Measurements from ENCODE around the gene SLC16A6.
"Not testable (repeated sequence)": the region's sequence is repeated elsewhere in the genome, so short reads cannot be mapped to it uniquely, and the experiment has no call there.

Gene SLC16A6

DNA sequence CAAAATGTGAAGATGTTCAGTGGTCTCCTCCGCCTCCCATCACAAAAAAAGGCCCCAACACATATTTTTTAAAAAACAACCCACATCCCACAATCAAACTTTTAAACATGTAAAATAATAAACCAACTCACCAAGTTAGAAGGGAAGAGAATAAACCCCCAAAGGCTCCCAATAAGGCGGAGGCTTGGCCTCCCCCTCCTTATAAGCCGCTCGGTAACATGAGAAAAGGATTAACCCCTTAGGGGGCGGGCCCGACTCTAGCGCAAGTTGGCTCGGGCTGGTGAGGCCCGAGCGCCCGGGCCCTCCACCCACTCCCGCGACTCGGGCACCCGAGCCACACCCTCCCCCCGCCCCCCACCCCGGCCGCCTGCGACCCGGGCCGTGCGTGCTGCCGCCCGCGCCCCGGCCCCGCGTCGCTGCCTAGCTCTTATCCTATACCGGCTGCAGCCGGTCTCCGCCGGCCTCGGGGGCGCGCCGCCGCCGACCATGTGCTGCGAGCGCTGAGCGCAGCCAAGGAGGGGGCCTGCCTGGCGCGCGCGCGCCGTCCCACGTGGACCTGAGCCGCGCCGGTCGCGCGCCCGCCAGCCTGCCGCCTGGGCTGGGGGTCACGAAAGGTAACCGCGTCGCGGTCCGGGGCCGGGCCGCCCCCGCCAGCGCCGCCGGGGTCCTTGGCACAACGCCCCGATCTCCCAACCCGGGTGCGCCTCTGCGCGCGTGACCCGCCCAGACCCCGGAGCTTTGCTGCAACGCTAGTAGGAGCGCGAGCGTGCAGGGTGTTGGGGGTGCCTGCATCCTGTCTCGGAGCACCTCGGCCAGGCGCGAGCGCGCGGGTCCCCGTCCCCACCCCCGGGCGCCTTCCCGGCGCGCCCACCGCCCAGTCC lies at the start of gene SLC16A6, which contains the start of gene ARSG:
SLC16A6 (minus strand) TSS at position 173 of the 881 bp plus-strand sequence. CDS start 12,807 bp downstream, outside the sequence.
ARSG (plus strand) TSS at position 541 of the 881 bp plus-strand sequence. CDS start 15,999 bp downstream, outside the sequence.
- peak; percentile 55 to 72 for DNase-seq (ENCODE audit: low read depth in 2 of 2, low spot score in 1 of 2)

- DNase-seq (ENCODE audit: low read depth in 2 of 2, low spot score in 1 of 2): no peak
Observed at GRCh38 chr17:68334393-68334792, 43.5 kb upstream of the SLC16A6 start.

- DNase-seq (ENCODE audit: low read depth in 2 of 2, low spot score in 1 of 2): not testable (repeated sequence)
Observed at GRCh38 chr17:68331932-68332331, 41.0 kb upstream of the SLC16A6 start.

DNA sequence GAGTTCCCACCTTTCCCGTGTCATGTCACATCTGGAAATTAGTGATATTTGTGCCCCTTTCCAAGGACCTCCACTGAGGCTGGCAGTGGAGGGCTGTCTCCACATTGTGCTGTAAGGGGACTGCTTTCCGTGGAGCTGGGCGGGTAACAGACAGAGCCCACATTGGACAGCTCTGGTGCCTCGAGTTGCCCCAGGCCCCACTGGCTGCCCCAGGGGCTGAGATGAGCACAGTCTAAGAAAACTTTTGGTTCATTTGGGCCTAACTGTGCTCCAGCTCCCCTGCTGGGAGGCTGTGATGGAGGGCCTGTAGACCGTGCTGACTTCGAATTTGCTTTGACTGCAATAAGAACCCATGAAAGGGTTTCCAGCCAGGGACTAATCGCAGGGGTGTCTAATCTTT lies 38.4 kb upstream of the SLC16A6 start:
- DNase-seq (ENCODE audit: low read depth in 2 of 2, low spot score in 1 of 2): no peak

DNA sequence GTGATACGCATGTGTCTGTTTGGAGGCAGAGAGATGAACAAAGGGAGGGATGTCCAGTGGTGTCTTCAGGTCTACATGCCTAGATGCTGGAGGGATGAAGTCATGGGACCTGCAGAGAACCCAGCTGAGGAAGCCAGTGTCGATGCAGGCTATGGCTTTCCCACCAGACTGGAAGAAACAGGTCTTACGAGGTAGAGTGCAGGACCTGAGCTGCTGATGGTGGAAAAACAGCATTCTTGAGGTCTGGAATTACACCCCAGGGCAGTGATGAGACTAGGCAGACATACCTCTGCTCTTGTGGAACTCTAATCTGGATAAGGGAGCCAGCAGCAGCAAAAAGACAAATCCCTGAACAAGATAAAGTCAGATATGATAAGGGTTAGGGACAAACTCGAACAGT lies 37.7 kb upstream of the SLC16A6 start:
- no peak for DNase-seq (ENCODE audit: low read depth in 2 of 2, low spot score in 1 of 2)

- no peak for DNase-seq (ENCODE audit: low read depth in 2 of 2, low spot score in 1 of 2)
Observed at GRCh38 chr17:68327823-68328557, 37.1 kb upstream of the SLC16A6 start.

- DNase-seq (ENCODE audit: low read depth in 2 of 2, low spot score in 1 of 2): no peak
Observed at GRCh38 chr17:68326681-68327080, 35.8 kb upstream of the SLC16A6 start.

- DNase-seq (ENCODE audit: low read depth in 2 of 2, low spot score in 1 of 2): no peak
Observed at GRCh38 chr17:68325961-68326360, 35.0 kb upstream of the SLC16A6 start.

GRCh38 chr17:68324654-68325336 lies 33.9 kb upstream of the SLC16A6 start:
- DNase-seq (ENCODE audit: low read depth in 2 of 2, low spot score in 1 of 2): no peak

DNA sequence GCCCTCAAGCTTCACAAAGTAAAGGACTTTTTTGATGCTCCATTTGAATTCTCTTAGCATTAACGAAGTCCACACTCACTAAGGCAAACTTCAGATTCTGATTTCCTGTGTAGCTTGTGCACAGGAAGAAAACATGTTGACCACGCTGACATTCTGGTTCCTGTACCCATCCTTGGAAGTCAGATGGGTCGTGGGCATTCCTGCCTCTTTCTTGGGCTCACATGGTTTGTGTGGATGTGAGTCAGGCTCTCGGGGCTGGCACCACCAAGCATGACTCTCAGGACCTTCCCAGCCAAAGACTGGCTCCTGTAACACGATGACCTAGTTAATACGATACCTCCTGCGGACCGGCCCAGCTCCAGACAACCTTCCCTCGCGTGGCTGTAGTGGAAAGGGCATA lies 33.2 kb upstream of the SLC16A6 start:
- no peak for DNase-seq (ENCODE audit: low read depth in 2 of 2, low spot score in 1 of 2)

GRCh38 chr17:68322630-68323029 lies 31.7 kb upstream of the SLC16A6 start:
- no peak for DNase-seq (ENCODE audit: low read depth in 2 of 2, low spot score in 1 of 2)

DNA sequence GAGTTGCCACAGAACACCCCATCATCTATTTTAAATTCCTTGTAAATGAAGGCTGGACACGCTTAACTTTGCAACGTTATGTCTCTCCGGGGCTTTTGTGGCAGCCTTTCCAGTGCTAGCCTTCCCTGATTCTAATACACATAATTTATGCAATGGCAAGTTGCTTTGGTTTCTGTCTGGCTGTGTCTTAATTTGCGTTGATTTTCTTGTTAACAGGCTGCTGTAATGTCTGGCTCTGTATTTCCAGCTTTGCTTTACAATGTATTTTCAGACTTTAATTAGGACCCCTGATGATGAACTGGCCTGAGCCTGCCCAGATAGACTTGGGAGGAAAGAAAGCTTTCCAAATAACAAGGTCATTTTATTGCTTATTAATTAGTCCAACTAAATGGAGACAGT lies 30.6 kb upstream of the SLC16A6 start:
- no peak for DNase-seq (ENCODE audit: low read depth in 2 of 2, low spot score in 1 of 2)

DNA sequence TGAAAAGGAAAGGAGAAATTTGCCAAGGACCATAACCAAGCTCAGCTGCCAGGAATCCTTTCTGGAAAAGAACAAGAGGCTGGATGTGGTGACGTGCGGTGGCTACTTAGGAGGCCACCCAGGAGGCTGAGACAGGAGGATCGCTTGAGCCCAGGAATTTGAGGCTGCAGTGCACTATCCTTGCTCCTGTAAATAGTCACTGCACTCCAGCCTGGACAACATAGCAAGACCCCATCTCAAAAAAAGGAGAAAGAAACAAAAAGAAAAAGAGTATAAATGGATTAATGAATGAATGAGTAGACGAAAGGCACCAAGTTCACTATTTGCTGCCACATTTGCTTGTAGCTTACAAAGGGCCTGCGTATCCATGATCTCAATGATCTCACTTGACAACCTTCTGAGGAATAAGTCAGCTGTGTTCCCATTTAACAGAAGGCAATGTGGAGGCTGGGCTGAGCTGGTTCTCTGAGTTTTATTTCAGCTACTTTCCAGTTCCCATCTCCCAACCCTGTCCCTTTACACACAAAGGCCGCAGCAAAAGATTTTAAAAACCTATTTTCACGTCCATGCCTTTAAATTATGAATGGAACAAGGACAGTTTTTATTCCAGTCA lies 30.1 kb upstream of the SLC16A6 start:
- no peak for DNase-seq (ENCODE audit: low read depth in 2 of 2, low spot score in 1 of 2)

DNA sequence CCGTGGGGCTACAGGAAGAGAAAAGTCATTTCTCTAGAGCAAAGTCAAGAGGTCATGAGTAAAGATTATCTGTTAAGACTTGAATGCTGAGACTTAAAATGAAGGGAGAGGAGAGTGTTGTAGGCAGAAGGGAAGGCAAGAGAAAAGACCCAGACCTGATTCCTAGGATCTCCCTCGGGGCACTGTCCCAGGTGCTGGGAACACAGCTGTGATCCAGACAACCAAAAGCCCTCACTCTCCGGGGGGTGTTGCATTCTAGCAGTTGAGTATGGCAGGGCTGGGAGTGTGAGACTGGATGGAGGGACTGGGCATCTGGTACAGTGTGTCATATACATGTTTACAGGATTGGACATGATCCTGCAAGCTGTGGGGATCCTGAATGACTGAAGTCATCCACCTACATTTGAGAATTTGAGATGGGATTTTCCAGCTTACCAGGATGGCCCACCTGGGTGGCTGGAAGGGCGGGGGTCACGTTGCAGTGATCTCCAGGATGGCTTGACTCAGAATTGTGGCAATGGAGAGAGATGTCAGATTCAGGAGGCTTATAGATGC lies 29.5 kb upstream of the SLC16A6 start:
- DNase-seq (ENCODE audit: low read depth in 2 of 2, low spot score in 1 of 2): no peak

GRCh38 chr17:68319410-68320162 lies 28.7 kb upstream of the SLC16A6 start:
- DNase-seq (ENCODE audit: low read depth in 2 of 2, low spot score in 1 of 2): no peak

GRCh38 chr17:68318103-68318991 lies 27.4 kb upstream of the SLC16A6 start:
- DNase-seq (ENCODE audit: low read depth in 2 of 2, low spot score in 1 of 2): no peak

GRCh38 chr17:68317458-68317857 lies 26.5 kb upstream of the SLC16A6 start:
- no peak for DNase-seq (ENCODE audit: low read depth in 2 of 2, low spot score in 1 of 2)

DNA sequence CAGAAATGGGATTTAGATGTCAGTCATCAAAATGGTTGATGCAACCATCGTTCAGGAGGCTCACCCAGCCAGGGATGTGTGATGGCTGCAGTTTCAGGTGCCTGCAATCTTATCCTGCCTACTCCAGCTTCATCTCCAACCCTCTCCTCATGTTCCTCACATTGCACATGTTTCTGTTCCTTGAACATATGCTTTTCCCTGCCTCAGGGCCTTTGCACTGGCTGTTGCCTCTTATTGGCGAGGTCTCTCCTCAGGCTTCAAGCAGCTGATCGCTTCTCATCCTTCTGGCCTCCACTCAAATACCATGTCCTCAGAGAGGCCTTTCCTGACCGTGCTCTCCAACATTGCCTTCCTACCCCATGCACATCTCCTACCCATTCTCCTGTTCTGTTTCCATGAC lies 25.0 kb upstream of the SLC16A6 start:
- DNase-seq (ENCODE audit: low read depth in 2 of 2, low spot score in 1 of 2): no peak

DNA sequence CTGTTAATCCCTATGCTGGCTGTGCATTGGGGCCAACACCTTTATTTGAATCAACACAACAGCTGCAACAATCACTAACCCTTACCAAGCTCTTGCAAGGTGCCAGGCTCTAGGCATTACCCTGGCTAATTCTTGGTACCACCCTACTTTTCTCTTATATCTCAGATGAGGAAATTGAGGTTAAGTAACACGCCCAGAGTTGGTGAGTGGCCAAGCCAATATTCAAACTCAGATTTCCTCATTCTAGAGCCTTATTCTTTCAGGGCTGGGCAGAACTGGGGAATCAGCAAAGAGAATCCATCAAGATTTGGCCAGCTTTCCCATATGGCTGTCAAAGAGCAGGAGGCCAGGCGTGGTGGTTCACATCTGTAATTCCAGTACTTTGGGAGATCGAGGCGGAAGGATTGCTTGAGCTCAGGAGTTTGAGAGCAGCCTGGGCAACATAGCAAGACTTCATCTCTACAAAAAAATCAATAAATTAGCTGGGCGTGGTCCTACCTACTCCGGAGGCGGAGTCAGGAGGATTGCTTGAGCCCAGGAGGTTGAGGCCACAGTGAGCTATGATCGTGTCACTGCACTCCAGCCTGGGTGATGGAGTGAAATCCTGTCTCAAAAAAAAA lies 24.1 kb upstream of the SLC16A6 start:
- no peak for DNase-seq (ENCODE audit: low read depth in 2 of 2, low spot score in 1 of 2)

Data from stimulated activated CD8-positive, alpha-beta memory T cell treated with anti-CD3 and anti-CD28 coated beads, Interleukin-4, amount 100 ng/mL, for 4 hours (primary cell).